ENCODE results near the gene STS. TPM values are rescaled to one million over a fixed set of nuclear protein-coding genes. Genes with fewer than 3 reads are reported as not detected.

Gene STS
- total RNA-seq, 6 experiments from 2014 or later = 4.7 to 12.8 (median 10.7) TPM

DNA sequence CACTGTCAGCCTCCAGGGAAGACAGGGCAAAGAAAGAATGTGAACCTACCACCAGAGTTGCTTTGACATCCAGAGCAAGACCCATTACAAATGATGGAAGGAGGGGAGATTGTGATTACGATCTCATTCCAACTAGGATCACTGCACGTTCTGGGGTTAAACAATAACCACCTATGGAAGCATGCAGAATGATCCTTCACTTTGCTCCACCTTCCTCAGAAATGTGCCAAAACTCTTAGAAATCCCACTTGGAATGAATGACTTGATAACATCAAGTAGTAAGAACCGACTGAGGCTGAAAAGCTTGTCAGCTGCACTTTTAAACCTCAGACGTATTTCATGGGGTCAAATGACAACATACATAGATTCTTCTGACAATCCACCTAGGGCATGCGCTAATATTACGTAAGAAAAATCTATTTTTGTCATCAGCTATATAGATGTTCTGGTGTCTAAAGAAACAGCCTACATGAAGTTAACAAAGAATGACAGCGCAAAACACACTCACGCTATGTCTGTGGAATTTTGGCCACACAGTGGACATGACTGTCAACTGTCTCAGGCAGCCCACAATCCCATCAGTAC is 3.5 kb upstream of the STS start:
- WGBS (ENCODE audit: insufficient coverage, low coverage, low lambda C conversion rate, missing lambda C conversion rate) = 68% methylated on average over 8 of the region's 8 CpGs
- Histone ChIP-seq H3K4me1 (peaks cover 0 to 25% (median 2%) of the 10 kb centered on the region in 4 donors), H3K36me3 (no peaks in the 10 kb centered on the region), H3K27me3 (no peaks in the 10 kb centered on the region), H3K4me3 (no peak overlapping the region), H3K9me3 (no peaks in the 10 kb centered on the region), H3K27ac (no peak overlapping the region)
- no peak for DNase-seq
- ATAC-seq = no peak
- intact Hi-C loops (cut with DNase I) = no loop called here
- TF ChIP-seq, protein P1, sequence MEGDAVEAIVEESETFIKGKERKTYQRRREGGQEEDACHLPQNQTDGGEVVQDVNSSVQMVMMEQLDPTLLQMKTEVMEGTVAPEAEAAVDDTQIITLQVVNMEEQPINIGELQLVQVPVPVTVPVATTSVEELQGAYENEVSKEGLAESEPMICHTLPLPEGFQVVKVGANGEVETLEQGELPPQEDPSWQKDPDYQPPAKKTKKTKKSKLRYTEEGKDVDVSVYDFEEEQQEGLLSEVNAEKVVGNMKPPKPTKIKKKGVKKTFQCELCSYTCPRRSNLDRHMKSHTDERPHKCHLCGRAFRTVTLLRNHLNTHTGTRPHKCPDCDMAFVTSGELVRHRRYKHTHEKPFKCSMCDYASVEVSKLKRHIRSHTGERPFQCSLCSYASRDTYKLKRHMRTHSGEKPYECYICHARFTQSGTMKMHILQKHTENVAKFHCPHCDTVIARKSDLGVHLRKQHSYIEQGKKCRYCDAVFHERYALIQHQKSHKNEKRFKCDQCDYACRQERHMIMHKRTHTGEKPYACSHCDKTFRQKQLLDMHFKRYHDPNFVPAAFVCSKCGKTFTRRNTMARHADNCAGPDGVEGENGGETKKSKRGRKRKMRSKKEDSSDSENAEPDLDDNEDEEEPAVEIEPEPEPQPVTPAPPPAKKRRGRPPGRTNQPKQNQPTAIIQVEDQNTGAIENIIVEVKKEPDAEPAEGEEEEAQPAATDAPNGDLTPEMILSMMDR (IDR thresholded peaks at IDR 0.05) = no peak
- no peak for TF ChIP-seq POLR2A (IDR thresholded peaks at IDR 0.05)

DNA sequence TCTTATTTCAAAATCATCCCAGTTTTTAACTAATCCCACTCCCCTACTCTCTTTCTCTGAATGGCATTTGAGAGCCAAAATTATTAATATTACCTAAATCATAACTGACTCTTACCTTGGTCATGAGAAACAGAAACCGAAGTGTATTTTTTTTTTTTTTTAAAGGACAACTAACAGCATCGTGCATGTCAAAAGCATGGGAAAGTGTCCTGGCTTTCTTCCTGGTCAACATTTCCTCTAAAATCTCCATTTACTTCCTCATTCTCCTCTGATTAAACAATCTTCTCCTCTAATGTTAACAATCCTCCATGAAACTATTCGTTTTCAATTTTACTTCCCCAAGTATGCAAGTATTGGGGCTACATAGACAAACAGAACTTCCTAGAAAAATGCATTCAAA is 2.1 kb upstream of the STS start:
- no peak for TF ChIP-seq POLR2A (IDR thresholded peaks at IDR 0.05)
- TF ChIP-seq, protein P1 (IDR thresholded peaks at IDR 0.05) = no peak
- peak overlapping the region in 1 of 3 donors; percentile 7 for H3K4me3 ChIP-seq
- 8% methylated on average over 3 of the region's 3 CpGs for WGBS (ENCODE audit: insufficient coverage, low coverage, low lambda C conversion rate, missing lambda C conversion rate)

DNA sequence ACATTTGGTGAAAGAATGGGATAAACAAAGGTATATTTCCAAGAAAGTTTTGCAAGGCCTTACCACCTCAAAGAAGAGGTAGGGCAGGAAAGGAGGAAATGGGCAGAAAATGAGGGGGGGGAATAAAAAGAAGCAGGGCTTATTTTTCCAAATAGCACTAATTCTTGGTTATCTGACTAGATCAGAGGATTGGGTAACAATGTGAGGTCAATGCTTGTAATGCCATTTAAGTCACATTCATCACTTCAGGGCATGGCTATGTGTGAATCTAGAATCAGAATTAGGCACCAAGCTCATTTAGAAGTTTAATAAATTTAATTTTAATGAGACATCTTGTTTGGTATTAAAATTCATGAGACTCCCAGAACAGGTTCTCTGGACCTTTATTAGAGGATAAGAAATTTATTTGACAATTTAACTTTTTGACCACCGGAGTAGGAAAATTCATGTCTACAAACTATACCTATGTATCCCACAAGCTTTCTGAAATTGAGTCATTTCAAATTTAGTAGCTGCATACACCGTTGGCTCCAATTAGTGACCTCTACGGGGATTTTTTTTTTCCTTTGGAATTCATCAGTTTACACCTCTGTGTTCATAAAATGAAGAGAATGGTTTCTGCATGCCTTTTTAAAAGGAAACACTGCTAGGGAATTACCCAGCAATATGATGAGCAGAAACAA is 1.4 kb upstream of the STS start:
- DNase-seq (no peak), ATAC-seq (peak in 1 of 4 donors; percentile 43)
- 89% methylated on average over 3 of the region's 3 CpGs for WGBS (ENCODE audit: insufficient coverage, low coverage, low lambda C conversion rate, missing lambda C conversion rate)
- peak overlapping the region in 1 of 3 donors; percentile 53 for H3K27ac ChIP-seq
- H3K9me3 ChIP-seq = no peaks in the 10 kb centered on the region
- no peak overlapping the region for H3K4me3 ChIP-seq
- H3K27me3 ChIP-seq = no peaks in the 10 kb centered on the region
- TF ChIP-seq, protein P1 (IDR thresholded peaks at IDR 0.05) = no peak
- TF ChIP-seq POLR2A (IDR thresholded peaks at IDR 0.05) = no peak
- H3K36me3 ChIP-seq = no peaks in the 10 kb centered on the region
- intact Hi-C loops (cut with DNase I) = no loop called here
- H3K4me1 ChIP-seq = peaks cover 0 to 18% (median 2%) of the 10 kb centered on the region in 4 donors

More for the DNA sequence above, 2.1 kb upstream of the STS start:
- peak in 1 of 4 donors; percentile 41 for ATAC-seq
- Histone ChIP-seq H3K9me3 (no peaks in the 10 kb centered on the region), H3K27me3 (no peaks in the 10 kb centered on the region), H3K36me3 (no peaks in the 10 kb centered on the region), H3K4me1 (peaks cover 0 to 18% (median 2%) of the 10 kb centered on the region in 4 donors), H3K27ac (peak overlapping the region in 1 of 3 donors; percentile 53)
- intact Hi-C loops (cut with DNase I) = no loop called here
- DNase-seq = no peak

DNA sequence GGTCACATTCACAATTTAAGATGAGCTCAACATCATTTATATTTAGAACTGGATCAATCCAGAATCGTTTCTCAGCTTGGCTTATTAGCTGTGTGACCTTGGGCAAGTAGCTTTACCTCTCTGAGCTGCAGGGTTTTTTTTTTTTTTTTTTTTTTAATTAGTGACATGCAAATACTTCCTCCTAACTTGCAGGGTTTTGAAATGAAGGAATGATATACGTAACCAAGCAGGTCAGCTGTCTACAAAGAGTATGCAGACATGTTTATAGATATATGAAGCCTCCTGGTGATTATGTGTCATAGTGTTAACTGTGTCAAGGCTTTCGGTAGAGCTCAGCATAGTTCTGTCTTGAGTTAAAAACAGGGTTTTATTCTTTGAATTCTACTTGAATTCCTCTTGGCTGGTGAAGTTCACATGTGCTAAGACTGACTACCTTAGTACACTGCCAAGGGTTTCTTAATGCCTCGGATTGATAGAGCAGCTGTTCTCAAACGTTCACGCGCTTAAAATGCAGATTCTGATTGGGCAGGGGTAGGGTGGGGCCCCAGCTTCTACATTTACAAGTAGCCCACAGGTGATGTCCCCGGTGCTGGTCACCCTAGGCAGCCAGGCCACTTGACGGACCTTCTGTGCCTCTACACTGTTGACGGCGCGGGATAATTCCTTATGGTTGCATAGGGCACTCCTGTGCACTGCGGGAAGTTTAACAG is 654 bp upstream of the STS start:
- H3K9me3 ChIP-seq = no peaks in the 10 kb centered on the region
- H3K36me3 ChIP-seq = no peaks in the 10 kb centered on the region
- intact Hi-C loops (cut with DNase I) = no loop called here
- peak; percentile 24 to 31 (median 27) for ATAC-seq
- 21% methylated on average over 10 of the region's 13 CpGs for WGBS (ENCODE audit: insufficient coverage, low coverage, low lambda C conversion rate, missing lambda C conversion rate)
- H3K4me3 ChIP-seq = peak overlapping the region; percentile 74 to 90 (median 77)
- DNase-seq = peak in 1 of 3 donors; percentile 35
- peaks cover 0 to 18% (median 2%) of the 10 kb centered on the region in 4 donors for H3K4me1 ChIP-seq
- TF ChIP-seq, protein P1 (IDR thresholded peaks at IDR 0.05) = no peak
- TF ChIP-seq POLR2A (IDR thresholded peaks at IDR 0.05) = no peak
- H3K27me3 ChIP-seq = no peaks in the 10 kb centered on the region
- H3K27ac ChIP-seq = peak overlapping the region; percentile 83 to 93 (median 90)
